HEK293 (cell line): Measurements from ENCODE around the gene DUS3L.
A peak's percentile ranks its signal among the peaks of the same experiment; 100 is the strongest.
"Not testable (repeated sequence)": the region's sequence is repeated elsewhere in the genome, so short reads cannot be mapped to it uniquely, and the experiment has no call there.

Experiments
- CTCF ChIA-PET: fragments of 350-600 bp; formaldehyde crosslinking; extraction: SDS; loops from one replicate; lab custom pipeline; 2021; ENCODE audit warnings: antibody characterized with exemption; lab: Yijun Ruan, JAX
- POLR2A ChIA-PET: fragments of 300-600 bp; formaldehyde crosslinking; extraction: SDS; loops from one replicate; lab custom pipeline; 2020; ENCODE audit warnings: antibody characterized with exemption, inconsistent platforms; lab: Yijun Ruan, JAX
- H3K27ac ChIP-seq: fragments of 200-500 bp; sonication (Bioruptor generic); 2 replicates; pipeline ENCODE4 v1.5.1; 2014; ENCODE audit warnings: low read depth, low read length, control low read depth, inconsistent platforms; ENCODE audit errors: extremely low read depth
- H3K36me3 ChIP-seq, 2 experiments: fragments of 200-500 bp in 1 of 2; sonication (Bioruptor generic) in 1 of 2; 1 replicate in 1 of 2; 2 replicates in 1 of 2; pipeline ENCODE4 v1.5.1; 2014 to 2017; ENCODE audit warnings: inconsistent platforms in 2 of 2, low read length in 2 of 2; ENCODE audit not compliant: control insufficient read depth in 2 of 2, insufficient read depth in 1 of 2
- H3K4me1 ChIP-seq: fragments of 200-500 bp; sonication (Bioruptor generic); 2 replicates; pipeline ENCODE4 v1.5.1; 2014; ENCODE audit warnings: mild to moderate bottlenecking, low read length, inconsistent platforms; ENCODE audit not compliant: control insufficient read depth, insufficient read depth
- H3K4me3 ChIP-seq: 2 replicates; pipeline ENCODE4 v1.5.1; 2011; ENCODE audit warnings: low read depth, mild to moderate bottlenecking, control low read depth, low read length, moderate library complexity
- H3K9me3 ChIP-seq: fragments of 200-500 bp; sonication (Bioruptor generic); 2 replicates; pipeline ENCODE4 v1.5.1; 2014; ENCODE audit warnings: low read depth, low read length, inconsistent platforms; ENCODE audit not compliant: control insufficient read depth, insufficient read depth
- BCL11A ChIP-seq: fragments of 450-650 bp; formaldehyde crosslinking; IDR thresholded peaks from 2 replicates; pipeline ENCODE4 v1.5.1; 2016; ENCODE audit warnings: low read depth, missing biosample characterization, missing genetic modification characterization
- MEIS1 ChIP-seq: sonication (generic); formaldehyde crosslinking; IDR thresholded peaks from 2 replicates; pipeline ENCODE4 v1.8.1; 2022; ENCODE audit warnings: missing genetic modification reagents, mild to moderate bottlenecking, borderline replicate concordance
- PATZ1 ChIP-seq: fragments of 450-650 bp; formaldehyde crosslinking; IDR thresholded peaks from 2 replicates; pipeline ENCODE4 v1.5.1; 2016; ENCODE audit warnings: missing biosample characterization, missing genetic modification characterization
- TCF7L2 ChIP-seq: IDR thresholded peaks from 2 replicates; pipeline ENCODE4 v1.6.1; 2011; ENCODE audit warnings: low read depth, mild to moderate bottlenecking, inconsistent platforms, low read length, moderate library complexity, borderline replicate concordance
- ZBTB1 ChIP-seq: fragments of 450-650 bp; formaldehyde crosslinking; IDR thresholded peaks from 2 replicates; pipeline ENCODE4 v1.5.1; 2016; ENCODE audit warnings: missing biosample characterization, missing genetic modification characterization
- ZBTB26 ChIP-seq: fragments of 450-650 bp; formaldehyde crosslinking; optimal IDR thresholded peaks from 2 replicates; pipeline ENCODE3; 2016; ENCODE audit warnings: missing biosample characterization, mild to moderate bottlenecking, missing genetic modification characterization
- ZNF114 ChIP-seq: fragments of 450-650 bp; formaldehyde crosslinking; IDR thresholded peaks from 2 replicates; pipeline ENCODE4 v1.5.0; 2017; ENCODE audit warnings: missing biosample characterization, missing genetic modification characterization
- ZNF121 ChIP-seq: fragments of 450-650 bp; formaldehyde crosslinking; IDR thresholded peaks from 2 replicates; pipeline ENCODE4 v1.5.1; 2016; ENCODE audit warnings: missing biosample characterization, missing genetic modification characterization
- ZNF132 ChIP-seq: fragments of 450-650 bp; formaldehyde crosslinking; IDR thresholded peaks from 2 replicates; pipeline ENCODE4 v1.5.1; 2017; ENCODE audit warnings: missing biosample characterization, missing genetic modification characterization, borderline replicate concordance
- ZNF292 ChIP-seq: fragments of 450-650 bp; formaldehyde crosslinking; IDR thresholded peaks from 2 replicates; pipeline ENCODE4 v1.5.1; 2016; ENCODE audit warnings: low read depth, missing biosample characterization, missing genetic modification characterization, borderline replicate concordance
- ZNF37A ChIP-seq: fragments of 450-650 bp; IDR thresholded peaks from 2 replicates; pipeline ENCODE4 v1.5.1; 2018; ENCODE audit warnings: missing biosample characterization, missing genetic modification characterization
- ZNF510 ChIP-seq: fragments of 450-650 bp; formaldehyde crosslinking; IDR thresholded peaks from 2 replicates; pipeline ENCODE4 v1.5.1; 2018; ENCODE audit warnings: mild to moderate bottlenecking, missing genetic modification characterization, missing biosample characterization; ENCODE audit not compliant: insufficient replicate concordance
- ZNF521 ChIP-seq: fragments of 450-650 bp; formaldehyde crosslinking; IDR thresholded peaks from 2 replicates; pipeline ENCODE4 v1.5.1; 2017; ENCODE audit warnings: missing biosample characterization, mild to moderate bottlenecking, missing genetic modification characterization
- ZNF530 ChIP-seq: fragments of 450-650 bp; formaldehyde crosslinking; IDR thresholded peaks from 2 replicates; pipeline ENCODE4 v1.5.1; 2016; ENCODE audit warnings: low read depth, missing biosample characterization, missing genetic modification characterization
- ZNF544 ChIP-seq: fragments of 450-650 bp; formaldehyde crosslinking; IDR thresholded peaks from 2 replicates; pipeline ENCODE4 v1.5.0; 2017; ENCODE audit warnings: missing biosample characterization, missing genetic modification characterization
- ZNF560 ChIP-seq: fragments of 450-650 bp; formaldehyde crosslinking; IDR thresholded peaks from 2 replicates; pipeline ENCODE4 v1.5.1; 2017; ENCODE audit warnings: missing biosample characterization, missing genetic modification characterization, borderline replicate concordance
- ZNF660 ChIP-seq: fragments of 450-650 bp; IDR thresholded peaks from 2 replicates; pipeline ENCODE4 v1.5.1; 2018; ENCODE audit warnings: missing biosample characterization, mild to moderate bottlenecking, missing genetic modification characterization

The DUS3L gene

GRCh38 chr19:5782945-5783919 lies 7.7 kb downstream of the DUS3L start:
- no peak overlapping the region for H3K27ac ChIP-seq
- no peak overlapping the region for H3K4me3 ChIP-seq
- no peaks in the 10 kb centered on the region for H3K4me1 ChIP-seq
- H3K9me3 ChIP-seq, result no peaks in the 10 kb centered on the region
- peaks cover 6 to 48% of the 10 kb centered on the region in 2 experiments; a peak in 2 of 3 replicates for H3K36me3 ChIP-seq
- ChIA-PET POLR2A (interaction anchor here (0.5 to 1.2 kb wide), 8 partner anchors 8 to 107 kb away, joined by 3 to 7 read pairs (median 4); partner anchors contain the start of genes DUS3L and RPL36), CTCF (no interaction called here)
- TF ChIP-seq ZNF560 (tag by site-specific recombination), result no peak
- no peak for TF ChIP-seq ZNF121 (tag by site-specific recombination)
- TF ChIP-seq ZBTB1, result no peak
- no peak for TF ChIP-seq ZNF530 (tag by site-specific recombination)
- TF ChIP-seq MEIS1, result no peak
- no peak for TF ChIP-seq ZNF292
- no peak for TF ChIP-seq TCF7L2

GRCh38 chr19:5782322-5782721 lies 8.6 kb downstream of the DUS3L start:
- TF ChIP-seq PATZ1 (tag by site-specific recombination), result no peak
- Histone ChIP-seq H3K27ac (no peak overlapping the region), H3K9me3 (no peaks in the 10 kb centered on the region), H3K4me3 (no peak overlapping the region), H3K36me3 (peaks cover 6 to 38% of the 10 kb centered on the region in 2 experiments; a peak in 2 of 3 replicates), H3K4me1 (no peaks in the 10 kb centered on the region)
- ChIA-PET POLR2A (interaction anchor here (0.7 kb wide), 1 partner anchor 95 kb away, joined by 3 read pairs; no protein-coding TSS in a partner anchor), CTCF (no interaction called here)

GRCh38 chr19:5780916-5781315 lies 10.0 kb downstream of the DUS3L start:
- POLR2A ChIA-PET, result interaction anchor here (0.6 kb wide), 1 partner anchor 187 kb away, joined by 3 read pairs; no protein-coding TSS in a partner anchor
- not testable (repeated sequence) for H3K4me3 ChIP-seq, H3K4me1 ChIP-seq, H3K27ac ChIP-seq, H3K9me3 ChIP-seq
- peaks cover 3 to 24% of the 10 kb centered on the region in 2 experiments; a peak in 2 of 3 replicates for H3K36me3 ChIP-seq
- CTCF ChIA-PET, result interaction anchor here (0.6 to 2.8 kb wide), 2 partner anchors 23 to 244 kb away, joined by 3 to 15 read pairs; no protein-coding TSS in a partner anchor
- TF ChIP-seq ZNF121 (tag by site-specific recombination), result peak; percentile 69
- TF ChIP-seq ZNF660 (tag by site-specific recombination), result 0 out of 2 replicates have a peak, but pooled peaks have one; percentile 19

GRCh38 chr19:5778402-5778801 lies 12.6 kb downstream of the DUS3L start:
- no peak for TF ChIP-seq ZNF510 (tag by site-specific recombination)
- no peak for TF ChIP-seq ZNF37A
- TF ChIP-seq ZBTB26 (tag by site-specific recombination), result no peak
- no peak for TF ChIP-seq ZNF132 (tag by site-specific recombination)
- TF ChIP-seq BCL11A (tag by site-specific recombination), result no peak
- no peak for TF ChIP-seq ZNF121 (tag by site-specific recombination)
- TF ChIP-seq ZNF114 (tag by site-specific recombination), result no peak
- TF ChIP-seq ZNF521 (tag by site-specific recombination), result no peak
- no peak for TF ChIP-seq ZNF544 (tag by site-specific recombination)
- Histone ChIP-seq H3K4me3 (no peak overlapping the region), H3K9me3 (no peaks in the 10 kb centered on the region), H3K4me1 (no peaks in the 10 kb centered on the region), H3K36me3 (peaks cover 0 to 3% of the 10 kb centered on the region in 2 experiments; a peak in 1 of 3 replicates), H3K27ac (no peak overlapping the region)
- POLR2A ChIA-PET, result interaction anchor here (1.3 kb wide), 1 partner anchor 10 kb away, joined by 3 read pairs; no protein-coding TSS in a partner anchor
- CTCF ChIA-PET, result no interaction called here
